Activated CD4-positive, alpha-beta T cell treated with anti-CD3 and anti-CD28 coated beads, Interleukin-2, amount 50 U/mL, for 1 hour (primary cell): Measurements from ENCODE around the gene MKRN2OS.
"Not testable (repeated sequence)": the region's sequence is repeated elsewhere in the genome, so short reads cannot be mapped to it uniquely, and the experiment has no call there.

ENCODE experiments used
- DNase-seq: peaks from one replicate; pipeline ENCODE4 v3.0.0-alpha.2; 2020

MKRN2OS gene

DNA sequence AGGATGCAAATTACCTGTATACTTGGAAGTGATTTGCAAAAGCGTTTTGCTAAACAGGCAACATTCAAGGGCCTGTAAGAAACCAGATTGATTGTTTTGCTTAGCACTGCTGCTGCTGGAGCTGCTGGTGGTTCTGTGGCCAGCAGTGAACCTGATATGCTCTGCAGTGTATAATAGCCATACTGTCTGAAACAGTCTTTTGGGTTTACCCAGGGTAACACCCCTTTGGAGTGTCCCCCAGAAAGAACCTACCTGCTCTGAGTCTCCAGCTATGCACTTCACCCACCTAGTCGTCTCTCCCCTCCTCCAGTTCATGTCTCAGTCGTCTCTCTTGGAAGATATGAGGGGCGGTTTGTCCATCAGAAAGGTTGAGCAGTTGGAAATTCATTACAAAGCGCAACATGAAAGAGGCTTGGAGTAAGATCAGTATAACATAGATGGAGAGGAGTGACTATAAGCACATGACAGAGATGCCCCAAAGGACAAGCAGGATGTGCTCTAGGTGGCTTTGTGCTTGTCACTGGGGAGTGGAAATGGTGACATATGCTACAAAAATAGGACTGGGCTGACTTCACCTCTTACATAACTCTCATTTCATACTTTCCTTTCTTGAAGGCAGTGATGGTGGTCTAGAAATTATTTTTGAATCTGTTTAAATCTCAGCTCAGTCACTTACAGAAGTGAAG is 15.3 kb upstream of the MKRN2OS start:
- DNase-seq = no peak

DNA sequence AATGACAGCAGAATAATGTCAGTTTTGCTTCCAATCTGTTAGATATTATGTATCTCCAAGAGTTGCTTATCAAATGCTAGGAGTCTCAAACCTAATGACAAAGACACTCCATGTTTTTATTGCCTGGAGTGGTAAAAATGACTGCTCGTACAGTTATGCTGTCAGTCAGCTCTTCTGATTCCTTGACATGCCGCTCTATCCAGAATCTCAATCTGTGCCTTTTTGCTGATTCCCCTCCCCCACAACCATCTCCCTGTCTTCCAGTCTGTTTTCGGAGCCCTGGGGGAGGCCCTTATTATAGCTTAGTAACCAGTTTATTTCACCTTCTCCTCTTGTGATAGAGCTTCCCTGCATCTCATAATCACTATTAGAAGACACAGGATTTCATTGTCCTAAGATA is 14.2 kb upstream of the MKRN2OS start:
- DNase-seq = no peak

DNA sequence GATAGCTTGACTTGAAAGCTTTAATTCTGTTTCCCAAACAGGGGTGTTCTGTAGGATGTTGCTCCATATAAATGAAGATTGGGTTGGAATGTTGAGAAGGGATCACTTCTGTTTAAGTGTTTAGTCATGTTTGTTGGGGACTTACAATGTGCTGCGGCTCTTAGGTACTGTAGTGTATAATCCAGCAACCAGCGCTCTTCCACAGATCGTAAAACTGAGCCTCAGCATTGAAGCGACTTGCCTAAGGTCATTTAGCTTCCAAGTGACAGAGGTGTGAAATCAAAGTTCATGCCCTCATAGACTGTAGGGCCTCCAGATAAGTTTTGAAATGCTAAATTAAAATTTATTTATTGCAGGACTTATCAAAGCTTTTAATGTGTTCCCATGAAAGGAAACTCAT is 13.4 kb upstream of the MKRN2OS start:
- DNase-seq = no peak

DNA sequence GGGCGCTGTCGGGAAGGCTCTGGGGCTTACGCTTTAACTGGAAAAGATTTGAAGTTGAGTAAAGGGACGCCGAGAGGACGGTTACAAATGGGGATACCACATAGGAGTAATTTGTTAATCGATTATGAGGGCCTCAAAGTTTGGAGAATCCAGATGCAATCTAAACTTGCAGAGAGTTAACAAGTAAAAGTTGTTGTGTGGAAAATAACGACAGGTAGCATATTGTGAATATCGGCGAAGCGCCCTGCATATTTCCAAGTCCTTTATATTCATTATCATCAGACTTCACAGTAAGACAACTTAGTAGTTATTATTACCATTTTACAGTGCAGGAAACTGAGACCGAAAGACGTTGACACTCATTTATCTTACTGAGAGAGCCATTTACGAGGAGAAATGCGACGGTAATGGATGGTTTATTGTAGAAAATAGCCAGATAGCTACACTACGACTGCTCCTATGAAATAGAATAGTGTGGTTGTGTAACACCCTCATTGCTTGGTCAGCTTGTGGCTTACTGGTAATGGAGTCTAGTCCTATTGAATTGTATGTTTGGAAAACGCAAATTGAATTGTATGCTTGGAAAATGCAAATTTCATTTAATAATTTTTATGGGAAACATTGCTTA is 12.3 kb upstream of the MKRN2OS start:
- DNase-seq = no peak

DNA sequence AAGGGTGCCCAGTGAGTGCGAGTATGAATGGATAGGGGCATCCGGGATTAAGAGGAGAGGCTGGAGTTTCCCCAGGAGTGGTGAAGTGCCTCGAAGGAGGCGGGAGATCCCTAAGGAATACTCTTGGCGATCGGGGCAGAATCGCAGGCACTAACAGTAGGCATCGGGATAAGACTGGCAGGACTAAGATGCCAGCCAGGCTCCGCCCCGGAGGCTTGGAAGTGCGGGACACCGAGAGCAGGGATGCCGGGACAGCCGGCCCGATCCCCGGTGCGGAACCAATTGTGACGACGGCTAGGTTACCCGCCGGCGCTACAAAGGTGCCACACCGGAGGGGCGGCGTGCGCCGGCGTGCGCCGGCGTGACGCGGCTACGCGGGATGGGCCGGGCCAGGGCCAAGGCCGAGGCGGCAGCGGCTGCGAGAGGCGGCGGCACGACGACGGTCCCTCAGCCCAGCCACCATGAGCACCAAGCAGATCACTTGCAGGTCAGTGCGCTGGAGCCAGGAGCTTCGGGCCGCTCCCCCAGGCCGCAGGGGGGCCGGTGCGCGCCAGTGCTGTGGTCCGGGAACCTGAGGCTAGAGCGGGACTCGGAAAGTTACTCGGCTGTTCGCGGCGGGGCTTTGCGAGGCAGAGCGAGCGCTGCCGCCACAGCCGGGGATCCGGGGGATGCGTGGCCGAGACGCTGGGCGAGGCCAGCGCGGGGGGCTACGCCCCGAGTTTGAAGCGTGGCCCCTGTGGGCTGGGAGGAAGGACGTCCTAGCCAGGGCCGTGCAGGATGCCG is 11.6 kb upstream of the MKRN2OS start, which contains the start of gene MKRN2:
Gene MKRN2, plus strand, starts transcription at position 398 of the 783 bp plus-strand sequence. Its CDS starts 64 bp downstream, at position 462.
- peak; percentile 79 for DNase-seq

DNA sequence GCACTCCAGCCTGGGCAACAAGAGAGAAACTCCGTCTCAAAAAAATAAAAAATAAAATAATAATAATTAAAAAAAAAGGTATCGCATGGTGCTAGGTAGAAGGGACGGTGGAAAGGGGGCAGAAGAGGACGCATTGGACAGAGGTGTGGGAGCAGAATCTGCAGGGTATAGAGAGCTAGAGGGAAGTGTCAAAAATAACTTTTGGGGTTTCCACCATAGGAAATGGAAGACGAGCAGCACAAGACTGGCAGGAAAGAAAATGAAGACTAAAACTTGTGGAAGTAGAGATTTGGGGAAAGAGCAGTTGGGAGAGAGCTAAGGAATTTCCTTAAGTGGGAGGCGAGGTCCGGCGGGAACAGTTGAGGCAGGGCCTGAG is 11.0 kb upstream of the MKRN2OS start:
- no peak for DNase-seq

DNA sequence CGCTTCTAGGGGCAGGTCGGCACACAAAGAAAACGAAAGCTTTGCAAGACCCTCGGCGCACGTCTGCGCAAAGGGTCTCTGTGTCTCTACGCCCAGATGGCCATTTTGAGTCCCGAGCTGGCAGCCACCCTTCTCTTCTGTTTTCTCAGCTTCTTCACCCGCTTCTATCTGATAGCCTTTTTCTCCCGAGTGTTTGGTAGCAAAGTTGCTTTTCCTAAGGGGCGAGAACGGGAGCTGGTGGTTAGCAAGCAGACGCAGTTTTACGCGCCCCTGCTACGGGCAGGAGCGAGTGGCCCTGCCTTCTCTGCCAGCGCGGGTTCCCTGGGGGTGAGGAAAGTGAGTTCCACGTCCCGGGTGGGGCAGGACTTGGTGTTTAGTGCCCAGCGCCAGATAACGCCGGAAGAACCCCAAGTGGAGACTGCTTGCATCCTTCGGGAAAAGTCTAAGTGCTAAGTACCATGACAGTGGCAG is 8.7 kb upstream of the MKRN2OS start:
- no peak for DNase-seq

DNA sequence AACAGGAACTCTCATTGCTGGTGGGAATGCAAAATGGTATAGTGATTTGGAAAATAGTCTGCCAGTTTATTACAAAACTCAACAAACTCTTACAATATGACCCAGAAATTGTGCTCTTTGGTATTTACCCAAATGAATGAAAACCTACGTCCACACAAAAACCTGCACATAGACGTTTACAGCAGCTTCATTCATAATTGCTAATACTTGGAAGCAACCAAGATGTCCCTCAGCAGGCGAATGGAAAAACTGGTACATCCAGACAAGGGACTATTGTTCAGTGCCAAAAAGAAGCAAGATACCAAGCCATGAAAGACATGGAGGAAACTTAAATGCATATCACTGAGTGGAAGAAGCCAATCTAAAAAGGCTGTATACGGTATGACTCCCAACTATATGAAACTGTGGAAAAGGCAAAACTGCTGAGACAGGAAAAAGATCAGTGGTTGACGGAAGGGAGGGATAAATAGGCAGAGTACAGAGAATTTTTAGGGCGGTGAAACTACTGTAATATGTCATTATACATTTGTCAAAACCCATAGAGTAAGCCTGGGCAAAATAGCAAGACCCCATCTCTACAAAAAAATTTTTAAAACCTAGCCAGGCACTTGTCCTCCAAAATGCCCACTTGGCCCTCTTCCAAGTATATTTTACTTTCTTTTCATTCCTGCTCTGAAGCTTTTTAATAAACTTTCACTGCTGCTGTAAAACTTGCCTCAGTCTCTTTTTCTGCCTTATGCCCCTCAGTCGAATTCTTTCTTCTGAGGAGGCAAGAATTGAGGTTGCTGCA is 4.9 kb upstream of the MKRN2OS start:
- no peak for DNase-seq

DNA sequence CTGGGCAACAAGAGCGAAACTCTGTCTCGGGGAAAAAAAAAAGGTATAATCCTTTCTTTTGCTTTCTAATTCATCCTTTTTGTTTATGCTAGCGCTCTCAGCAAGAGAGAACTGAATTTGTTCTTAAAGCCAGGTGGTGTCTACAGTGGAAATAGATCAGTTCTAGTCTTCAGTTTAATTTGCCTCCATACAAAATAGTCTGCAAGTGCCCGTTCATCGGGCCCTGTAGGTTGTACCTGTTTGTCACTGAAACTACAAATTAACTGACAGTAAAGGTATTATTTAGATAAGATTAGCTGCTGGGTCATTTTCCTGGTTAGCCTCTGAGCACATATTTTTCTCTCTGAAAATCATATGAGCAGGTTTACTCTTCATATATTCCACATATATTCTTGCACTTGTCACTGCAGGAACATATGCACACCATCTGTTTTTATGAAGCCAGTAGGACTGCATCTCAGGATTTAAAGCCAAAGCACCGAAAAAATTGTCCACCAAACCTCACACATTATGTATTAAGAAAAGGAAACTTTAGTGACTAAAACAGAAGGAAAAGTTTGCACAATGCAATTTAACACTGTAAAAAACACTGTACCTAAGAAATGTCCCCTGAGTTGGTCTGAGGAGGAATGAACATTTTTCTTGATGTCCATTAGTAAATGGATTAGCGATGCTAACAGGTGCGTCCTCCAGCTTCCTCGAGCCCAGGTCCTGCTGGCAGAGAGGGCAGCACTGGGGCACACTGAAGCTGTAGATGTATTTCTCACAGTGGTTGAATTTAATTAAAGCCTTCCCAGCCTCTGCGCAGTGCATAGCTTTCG is 437 bp downstream of the MKRN2OS start:
- no peak for DNase-seq

DNA sequence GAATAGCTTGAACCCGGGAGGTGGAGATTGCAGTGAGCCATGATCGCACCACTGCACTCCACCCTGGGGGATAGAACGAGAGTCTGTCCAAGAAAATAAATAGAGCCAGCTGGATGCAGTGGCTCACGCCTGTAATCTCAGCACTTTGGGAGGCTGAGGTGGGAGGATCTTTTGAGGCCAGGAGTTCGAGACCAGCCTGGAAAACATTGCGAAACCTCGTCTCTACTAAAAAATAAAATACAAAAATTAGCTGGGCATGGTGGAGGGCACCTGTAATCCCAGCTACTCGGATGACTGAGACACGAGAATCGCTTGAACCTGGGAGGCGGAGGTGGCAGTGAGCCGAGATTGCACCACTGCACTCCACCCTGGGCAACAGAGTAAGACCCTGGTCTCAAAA is 1.8 kb downstream of the MKRN2OS start:
- not testable (repeated sequence) for DNase-seq

DNA sequence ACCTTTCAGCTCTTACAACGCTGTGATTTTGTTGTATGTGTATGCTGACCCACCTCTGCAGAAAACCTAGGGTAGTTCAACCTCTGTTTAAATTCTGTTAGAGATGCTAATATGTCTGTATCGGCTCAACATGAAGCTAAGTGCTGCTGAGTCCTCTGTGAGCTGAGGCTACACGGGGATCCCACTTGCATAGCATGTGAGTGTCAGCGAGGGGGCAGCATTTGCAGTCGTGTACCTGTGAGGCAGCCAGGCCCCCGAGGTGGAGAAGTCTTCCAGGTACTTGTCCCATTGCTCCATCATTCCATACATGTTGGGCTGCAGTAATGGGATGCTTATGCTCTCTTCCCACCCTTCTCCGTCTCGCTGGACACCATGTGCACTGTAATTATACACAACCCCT is 3.7 kb downstream of the MKRN2OS start:
- DNase-seq = no peak

DNA sequence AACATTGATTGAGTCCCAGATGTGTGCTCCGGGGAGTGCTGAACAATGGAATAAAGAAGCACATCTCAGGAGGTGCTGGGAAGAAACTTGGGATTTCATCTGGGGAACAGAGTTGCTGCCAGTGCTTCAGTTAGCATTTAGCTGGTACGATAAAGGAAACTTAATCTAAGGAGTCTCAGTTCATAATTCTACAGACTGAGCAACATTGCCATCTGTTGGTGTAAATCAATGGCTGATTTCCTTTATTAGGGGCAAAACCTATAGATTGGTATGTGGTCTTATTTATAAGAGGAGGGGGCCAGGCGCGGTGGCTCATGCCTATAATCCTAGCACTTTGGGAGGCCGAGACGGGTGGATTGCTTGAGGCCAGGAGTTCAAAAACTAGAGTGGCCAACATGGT is 8.9 kb downstream of the MKRN2OS start:
- DNase-seq = no peak

DNA sequence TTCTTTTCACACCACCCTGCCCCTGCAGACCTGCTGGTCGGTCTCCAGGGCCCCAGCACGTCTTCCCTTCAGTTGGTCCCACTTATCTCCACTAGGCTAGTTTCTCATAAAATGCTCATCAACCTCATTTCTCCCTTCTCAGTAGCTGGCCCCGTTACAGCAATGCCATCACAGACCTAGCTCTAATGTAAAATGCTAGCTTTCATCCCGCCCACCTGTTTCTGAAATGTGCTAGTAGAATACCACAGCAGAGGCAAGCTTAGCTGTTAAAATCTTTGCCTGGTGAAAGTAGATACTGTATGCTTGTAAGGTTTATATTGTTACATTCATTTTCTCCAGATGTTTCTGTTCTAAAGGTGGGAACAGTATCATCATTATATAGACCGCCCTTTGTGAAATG is 13.1 kb downstream of the MKRN2OS start:
- no peak for DNase-seq

DNA sequence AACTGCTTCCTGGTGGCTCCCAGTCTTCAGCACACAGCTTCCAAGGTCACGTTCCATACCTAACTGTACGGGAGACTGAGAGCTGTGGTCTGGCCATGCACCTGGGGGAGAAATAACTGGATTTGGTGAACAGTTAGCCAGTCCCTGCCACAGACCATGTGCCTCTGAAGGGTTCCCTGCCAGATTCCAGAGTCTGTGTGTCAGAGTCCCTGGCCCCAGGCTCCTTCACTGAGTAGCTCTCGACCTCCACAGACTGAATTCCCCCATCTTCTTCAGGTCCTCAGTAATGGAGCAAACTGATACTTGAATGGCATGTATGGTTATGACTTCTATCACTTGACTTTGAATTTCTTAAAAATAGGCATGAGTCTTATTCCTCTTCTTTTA is 17.5 kb downstream of the MKRN2OS start:
- no peak for DNase-seq

DNA sequence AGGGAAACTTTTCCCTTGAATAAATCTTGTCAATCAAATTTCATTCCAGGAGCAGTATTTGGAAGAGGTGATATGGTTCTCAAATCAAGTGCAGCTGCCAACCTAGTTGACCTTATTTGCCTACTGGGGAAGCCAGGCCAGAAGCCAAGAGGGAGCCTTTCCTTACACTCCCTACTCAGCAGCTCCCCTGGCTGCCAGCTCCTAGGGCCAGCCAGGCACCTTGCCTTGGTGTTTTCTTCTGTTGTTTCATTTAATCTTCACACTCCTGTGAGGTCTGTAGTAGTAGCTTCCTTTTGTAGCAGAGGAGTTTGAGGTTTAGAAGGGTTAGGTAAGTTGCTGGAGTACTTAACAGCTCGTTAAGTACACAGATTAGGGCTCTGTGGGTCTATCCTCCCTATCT is 22.6 kb downstream of the MKRN2OS start:
- DNase-seq = no peak

DNA sequence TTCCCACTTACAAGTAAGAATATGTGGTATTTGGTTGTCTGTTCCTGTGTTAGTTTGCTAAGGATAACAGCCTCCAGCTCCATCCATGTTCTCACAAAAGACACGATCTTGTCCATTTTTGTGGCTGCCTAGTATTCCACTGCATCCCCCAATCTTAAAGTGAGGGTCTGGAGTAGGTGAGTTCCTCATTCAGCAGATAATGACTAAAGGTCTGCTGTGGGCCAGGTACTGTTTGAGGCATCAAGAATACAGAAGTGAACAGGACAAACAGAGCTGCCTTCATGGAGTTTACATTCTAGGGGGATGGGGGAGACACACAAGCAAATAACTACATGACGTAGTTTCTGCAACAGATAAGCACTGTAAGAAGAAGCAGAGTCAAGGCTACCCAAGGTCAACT is 24.3 kb downstream of the MKRN2OS start:
- DNase-seq = no peak

DNA sequence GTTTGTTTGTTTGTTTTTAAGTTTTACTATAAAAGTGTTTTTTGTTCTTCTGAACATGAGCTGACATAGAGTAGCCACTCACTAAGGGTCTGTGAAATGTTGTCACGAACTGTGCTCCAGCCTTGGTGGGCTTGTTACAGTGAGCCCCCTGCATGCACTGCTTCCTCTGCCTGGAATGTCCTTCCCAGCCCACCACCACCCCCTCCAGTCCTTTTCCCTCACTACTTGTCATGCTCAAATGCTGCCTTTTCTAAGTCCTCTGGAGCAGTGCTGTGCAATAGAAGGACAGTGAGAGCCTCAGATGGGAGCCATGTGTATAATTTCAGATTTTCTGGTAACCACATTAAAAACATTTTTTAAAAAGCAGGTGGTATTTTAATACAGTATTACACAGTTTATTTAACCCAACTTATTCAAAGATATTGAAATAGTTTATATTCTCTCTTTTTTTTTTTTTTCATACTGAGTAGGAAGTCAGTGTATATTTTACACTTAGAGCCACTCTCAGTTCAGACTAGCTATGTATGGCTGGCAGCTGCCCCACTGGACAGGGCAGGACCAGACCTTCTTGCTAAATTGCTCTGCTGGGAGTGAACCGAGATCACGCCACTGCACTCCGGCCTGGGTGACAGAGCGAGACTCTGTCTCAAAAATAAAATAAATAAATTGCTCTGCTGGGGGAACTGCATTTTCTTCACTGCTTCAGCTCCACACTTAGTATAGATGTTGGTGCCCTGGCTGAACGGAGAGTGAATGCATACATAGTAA is 26.9 kb downstream of the MKRN2OS start:
- DNase-seq = no peak

DNA sequence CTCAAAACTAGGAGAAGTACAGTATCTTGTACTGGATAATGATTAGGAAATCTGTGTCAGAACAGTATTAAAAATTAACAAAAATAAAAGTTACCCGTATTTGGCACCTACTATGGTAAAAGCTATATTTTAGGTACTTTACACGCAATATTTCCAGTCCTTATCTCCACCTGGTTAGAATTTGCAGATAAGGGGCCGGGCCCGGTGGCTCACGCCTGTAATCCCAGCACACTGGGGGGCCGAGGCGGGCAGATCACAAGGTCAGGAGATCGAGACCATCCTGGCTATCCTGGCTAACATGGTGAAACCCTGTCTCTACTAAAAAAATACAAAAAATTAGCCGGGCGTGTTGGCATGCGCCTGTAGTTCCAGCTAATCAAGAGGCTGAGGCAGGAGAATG is 28.4 kb downstream of the MKRN2OS start:
- no peak for DNase-seq

DNA sequence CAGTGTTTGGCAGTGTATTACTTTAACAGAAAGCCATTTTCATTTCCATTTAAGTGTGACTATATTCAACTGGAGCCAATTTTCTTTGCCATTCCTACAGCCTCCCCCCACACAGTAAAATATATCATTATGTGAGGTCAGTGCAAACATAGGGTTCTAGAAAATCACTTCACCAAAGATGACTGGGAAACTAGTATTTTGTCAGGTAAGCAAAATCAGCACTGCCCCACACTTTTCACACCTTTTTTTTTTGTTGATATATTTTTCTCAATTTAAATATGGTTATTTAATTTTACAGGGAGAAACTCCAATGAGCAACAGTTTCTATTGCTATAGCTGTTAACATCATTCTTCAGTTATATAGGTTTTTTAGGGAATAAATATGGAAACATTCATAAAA is 29.7 kb downstream of the MKRN2OS start:
- DNase-seq = no peak

DNA sequence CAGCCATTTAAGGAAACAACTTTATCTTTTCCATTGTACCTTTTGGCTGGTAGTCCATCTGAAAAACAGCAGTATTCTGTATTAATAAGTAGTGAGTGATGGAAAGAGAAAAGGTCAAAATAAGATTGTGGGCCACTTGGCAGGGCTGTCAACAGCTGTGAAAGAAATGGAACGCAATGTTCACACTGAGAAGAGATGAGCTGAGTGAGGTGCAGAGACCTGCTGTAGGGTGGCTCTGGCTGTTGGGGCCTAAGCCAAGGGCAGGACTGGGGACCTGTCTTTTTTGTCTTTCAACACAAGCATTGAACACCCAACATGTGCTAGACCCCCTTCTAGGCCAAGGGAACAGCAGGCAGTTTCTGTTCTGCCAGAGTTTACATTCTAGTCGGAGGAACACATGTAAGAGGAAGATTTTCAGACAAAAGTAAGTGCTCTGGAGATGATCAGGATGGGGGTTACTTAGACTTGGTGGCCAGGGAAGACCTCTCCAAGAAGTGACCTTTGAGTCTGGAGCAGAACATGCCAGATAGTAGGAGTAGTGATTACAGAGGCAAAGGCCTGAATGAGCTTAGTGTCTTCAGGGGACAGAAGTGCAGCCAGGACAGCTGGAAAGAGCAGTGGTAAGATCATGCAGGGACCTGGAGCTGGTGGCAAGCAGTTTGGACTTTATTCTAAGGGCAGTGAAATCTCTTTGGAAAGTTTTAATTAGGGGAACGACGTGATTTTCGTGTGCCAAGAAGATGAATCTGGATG is 31.4 kb downstream of the MKRN2OS start:
- DNase-seq = no peak
